RWPE2 (cell line): ENCODE data around the gene RPL7A.
"Not testable (repeated sequence)": the region's sequence is repeated elsewhere in the genome, so short reads cannot be mapped to it uniquely, and the experiment has no call there.

Experiments
- ATAC-seq: fragments of 200-7000 bp; cut with Tn5 transposase; 3 replicates; pipeline ENCODE4 v1.9.1; 2021; ENCODE audit warnings: low read depth
- DNase-seq: peaks from one replicate; pipeline ENCODE4 v3.0.0-alpha.2; 2020; ENCODE audit warnings: low spot score
- H3K27ac ChIP-seq: fragments of 450-650 bp; 2 replicates; pipeline ENCODE4 v1.5.1; 2017; ENCODE audit warnings: mild to moderate bottlenecking; ENCODE audit not compliant: poor library complexity, severe bottlenecking
- H3K27me3 ChIP-seq: fragments of 250-450 bp; sonication (Bioruptor Pico); 2 replicates; pipeline ENCODE4 v1.5.1; 2021; ENCODE audit warnings: mild to moderate bottlenecking, moderate library complexity; ENCODE audit not compliant: insufficient read depth, poor library complexity, severe bottlenecking
- H3K36me3 ChIP-seq: fragments of 250-450 bp; sonication (Bioruptor Pico); 2 replicates; pipeline ENCODE4 v1.5.1; 2020; ENCODE audit warnings: low read depth, mild to moderate bottlenecking, moderate library complexity
- H3K4me1 ChIP-seq: fragments of 250-450 bp; sonication (Bioruptor Pico); 2 replicates; pipeline ENCODE4 v1.5.1; 2021; ENCODE audit warnings: mild to moderate bottlenecking, moderate library complexity; ENCODE audit not compliant: insufficient read depth, poor library complexity, severe bottlenecking
- H3K4me3 ChIP-seq: fragments of 250-450 bp; sonication (Bioruptor Pico); 2 replicates; pipeline ENCODE4 v1.5.1; 2021; ENCODE audit warnings: mild to moderate bottlenecking, moderate library complexity; ENCODE audit not compliant: severe bottlenecking
- H3K9me3 ChIP-seq: fragments of 250-450 bp; sonication (Bioruptor Pico); 2 replicates; pipeline ENCODE4 v1.5.1; 2021; ENCODE audit warnings: mild to moderate bottlenecking, moderate library complexity; ENCODE audit not compliant: severe bottlenecking
- TF ChIP-seq, protein P1 (sequence below): fragments of 450-650 bp; IDR thresholded peaks from one replicate; pipeline ENCODE4 v1.5.1; 2017; ENCODE audit warnings: mild to moderate bottlenecking, moderate library complexity; ENCODE audit not compliant: poor library complexity, severe bottlenecking

RPL7A gene

DNA sequence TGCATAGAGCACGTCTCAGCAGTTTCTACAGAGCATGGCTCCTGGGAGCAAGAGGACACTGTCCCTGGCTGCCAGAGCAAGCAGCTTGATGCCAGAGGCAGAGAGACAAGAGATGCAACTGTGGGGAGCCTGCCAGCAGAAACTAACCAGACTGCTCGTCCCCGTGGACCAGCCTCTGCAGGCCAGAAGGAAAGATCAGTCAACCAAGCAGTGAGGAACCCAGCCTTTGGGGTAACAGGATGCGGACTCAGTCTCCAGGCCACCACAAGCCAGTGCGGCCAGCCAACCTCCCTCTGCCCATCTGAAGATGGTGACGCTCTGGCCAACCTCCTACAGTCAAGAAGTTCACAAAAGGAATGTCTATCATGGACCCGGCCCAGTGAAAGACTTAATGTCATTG, 24.1 kb downstream of the RPL7A start:
- Histone ChIP-seq H3K36me3 (peaks cover 67% of the 10 kb centered on the region), H3K4me1 (no peaks in the 10 kb centered on the region), H3K27ac (no peak overlapping the region), H3K4me3 (no peak overlapping the region), H3K9me3 (no peaks in the 10 kb centered on the region), H3K27me3 (no peaks in the 10 kb centered on the region)
- ATAC-seq (no peak), DNase-seq (no peak)
- TF ChIP-seq, protein P1, sequence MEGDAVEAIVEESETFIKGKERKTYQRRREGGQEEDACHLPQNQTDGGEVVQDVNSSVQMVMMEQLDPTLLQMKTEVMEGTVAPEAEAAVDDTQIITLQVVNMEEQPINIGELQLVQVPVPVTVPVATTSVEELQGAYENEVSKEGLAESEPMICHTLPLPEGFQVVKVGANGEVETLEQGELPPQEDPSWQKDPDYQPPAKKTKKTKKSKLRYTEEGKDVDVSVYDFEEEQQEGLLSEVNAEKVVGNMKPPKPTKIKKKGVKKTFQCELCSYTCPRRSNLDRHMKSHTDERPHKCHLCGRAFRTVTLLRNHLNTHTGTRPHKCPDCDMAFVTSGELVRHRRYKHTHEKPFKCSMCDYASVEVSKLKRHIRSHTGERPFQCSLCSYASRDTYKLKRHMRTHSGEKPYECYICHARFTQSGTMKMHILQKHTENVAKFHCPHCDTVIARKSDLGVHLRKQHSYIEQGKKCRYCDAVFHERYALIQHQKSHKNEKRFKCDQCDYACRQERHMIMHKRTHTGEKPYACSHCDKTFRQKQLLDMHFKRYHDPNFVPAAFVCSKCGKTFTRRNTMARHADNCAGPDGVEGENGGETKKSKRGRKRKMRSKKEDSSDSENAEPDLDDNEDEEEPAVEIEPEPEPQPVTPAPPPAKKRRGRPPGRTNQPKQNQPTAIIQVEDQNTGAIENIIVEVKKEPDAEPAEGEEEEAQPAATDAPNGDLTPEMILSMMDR, result no peak

DNA sequence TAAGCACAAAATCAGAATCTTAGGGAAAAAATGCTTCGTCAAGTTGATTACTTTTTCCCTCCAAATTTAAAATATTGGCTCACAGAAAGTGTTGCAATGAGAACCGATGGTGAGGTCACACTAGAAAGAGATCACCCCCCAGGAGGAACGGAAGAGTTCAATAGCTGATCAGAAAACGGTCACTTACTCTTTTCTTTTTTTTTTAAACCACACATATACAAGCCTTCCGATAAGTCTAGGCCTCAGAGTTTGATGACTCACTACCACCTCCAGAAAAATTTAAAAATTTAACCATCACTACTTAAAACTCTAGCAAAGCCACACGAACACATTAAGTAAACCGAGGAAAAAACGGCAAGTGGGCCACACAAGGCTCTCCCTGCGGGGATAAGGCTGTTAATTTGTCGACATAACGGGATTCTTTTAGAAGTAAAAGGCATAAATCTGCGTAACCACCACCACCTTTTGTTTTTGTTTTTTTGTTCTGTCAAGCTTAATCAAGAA, 26.6 kb downstream of the RPL7A start:
- H3K27me3 ChIP-seq, result no peaks in the 10 kb centered on the region
- DNase-seq (no peak), ATAC-seq (no peak)
- H3K4me1 ChIP-seq, result no peaks in the 10 kb centered on the region
- H3K27ac ChIP-seq, result peak overlapping the region; percentile 89
- peaks cover 45% of the 10 kb centered on the region for H3K36me3 ChIP-seq
- H3K4me3 ChIP-seq, result peak overlapping the region; percentile 67
- TF ChIP-seq, protein P1, result no peak
- H3K9me3 ChIP-seq, result no peaks in the 10 kb centered on the region

DNA sequence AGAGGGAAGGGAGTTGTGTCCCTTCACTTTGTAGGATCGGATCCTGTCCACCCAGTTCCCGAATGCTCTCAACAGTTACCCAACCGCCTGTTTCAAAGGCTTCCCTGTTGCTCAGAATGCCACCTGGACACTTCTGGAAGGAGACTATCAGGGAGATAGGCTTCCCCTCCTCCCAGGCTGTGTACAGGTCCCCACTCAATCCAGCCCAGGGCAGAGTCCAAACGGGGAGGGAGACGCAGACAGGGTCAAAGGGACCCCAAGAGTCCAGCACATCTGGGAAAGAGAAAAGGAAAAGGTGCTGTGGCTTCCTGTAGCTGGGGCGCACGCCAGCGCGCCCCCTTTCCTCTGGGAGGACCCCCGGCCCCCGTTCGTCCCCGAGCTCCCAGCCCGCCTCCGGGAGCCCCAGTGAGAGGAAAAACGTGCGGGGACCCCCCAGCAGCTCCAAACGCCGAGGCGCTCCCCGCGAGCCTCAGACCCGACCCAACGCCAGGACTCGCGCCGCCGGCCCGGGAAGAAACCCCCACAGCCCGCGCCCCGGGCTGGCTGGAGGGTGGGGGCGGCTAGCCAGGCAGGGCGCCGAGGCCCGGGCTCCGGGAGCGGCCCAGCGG, 27.2 kb downstream of the RPL7A start:
- TF ChIP-seq, protein P1, result peak; percentile 57
- no peaks in the 10 kb centered on the region for H3K9me3 ChIP-seq
- H3K27ac ChIP-seq, result peak overlapping the region; percentile 89
- DNase-seq (no peak), ATAC-seq (peak; percentile 21; the same call in 2 of the 3 replicates)
- no peaks in the 10 kb centered on the region for H3K4me1 ChIP-seq
- no peaks in the 10 kb centered on the region for H3K27me3 ChIP-seq
- peaks cover 39% of the 10 kb centered on the region for H3K36me3 ChIP-seq
- H3K4me3 ChIP-seq, result peak overlapping the region; percentile 67

DNA sequence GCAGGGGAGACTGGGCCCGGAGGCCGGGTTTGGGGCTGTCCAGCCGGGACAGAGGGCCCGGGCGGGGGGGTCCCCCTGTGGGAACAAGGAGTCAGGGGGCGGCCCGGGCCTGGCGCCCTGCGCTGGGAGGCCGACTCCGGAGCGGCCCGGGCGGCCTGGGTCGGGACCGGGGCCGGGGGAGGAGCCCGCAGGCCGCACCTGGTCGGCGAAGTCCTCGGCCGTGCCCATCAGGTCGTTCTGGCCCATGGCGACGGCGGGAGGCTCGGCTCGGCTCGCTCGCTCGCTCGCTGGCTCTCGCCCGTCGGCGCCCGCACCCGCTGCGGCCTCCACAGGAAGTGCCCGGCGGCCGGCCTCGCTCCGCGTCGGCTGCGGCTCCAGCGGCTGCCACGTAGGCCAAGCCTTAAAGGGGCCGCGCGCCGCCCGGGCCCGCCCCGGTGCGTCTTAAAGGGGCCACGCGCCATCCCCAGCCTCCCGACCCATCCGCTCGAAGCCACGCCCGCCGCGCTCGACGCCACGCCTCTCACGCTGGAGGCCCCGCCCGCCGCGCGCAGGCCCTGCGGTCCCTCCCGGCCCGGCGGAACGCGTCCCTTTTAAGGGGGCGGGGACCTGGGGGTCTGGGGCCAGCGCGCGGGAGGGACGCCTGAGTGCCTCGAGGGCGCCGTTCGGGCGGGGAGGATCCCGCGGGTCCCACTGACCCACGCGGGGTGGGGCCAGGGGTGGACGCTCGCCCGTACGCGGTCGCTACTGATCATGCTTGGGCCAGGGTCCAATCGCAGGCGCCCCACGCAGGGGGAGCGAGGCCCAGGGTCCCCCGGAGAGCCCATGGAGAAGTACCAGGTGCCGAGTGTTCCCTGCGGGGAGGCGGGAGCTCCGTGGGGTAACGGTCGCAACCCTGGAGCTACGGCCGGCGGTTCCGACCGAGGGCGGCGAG, 28.0 kb downstream of the RPL7A start, which contains the start of the genes STKLD1 and SURF4:
Gene STKLD1 (plus strand): TSS at position 643 of the 931 bp plus-strand sequence. CDS start 108 bp downstream, at position 751.
Gene SURF4 (minus strand): TSS at position 337 of the 931 bp plus-strand sequence. CDS start 91 bp downstream, at position 246.
- Histone ChIP-seq H3K27me3 (no peaks in the 10 kb centered on the region), H3K36me3 (peaks cover 31% of the 10 kb centered on the region), H3K27ac (peak within 1 kb of the TSS; percentile 89), H3K9me3 (no peaks in the 10 kb centered on the region), H3K4me1 (no peaks in the 10 kb centered on the region), H3K4me3 (peak within 1 kb of the TSS; percentile 67)
- peak; percentile 91 for ATAC-seq
- peak; percentile 91 for DNase-seq
- TF ChIP-seq, protein P1, result no peak

DNA sequence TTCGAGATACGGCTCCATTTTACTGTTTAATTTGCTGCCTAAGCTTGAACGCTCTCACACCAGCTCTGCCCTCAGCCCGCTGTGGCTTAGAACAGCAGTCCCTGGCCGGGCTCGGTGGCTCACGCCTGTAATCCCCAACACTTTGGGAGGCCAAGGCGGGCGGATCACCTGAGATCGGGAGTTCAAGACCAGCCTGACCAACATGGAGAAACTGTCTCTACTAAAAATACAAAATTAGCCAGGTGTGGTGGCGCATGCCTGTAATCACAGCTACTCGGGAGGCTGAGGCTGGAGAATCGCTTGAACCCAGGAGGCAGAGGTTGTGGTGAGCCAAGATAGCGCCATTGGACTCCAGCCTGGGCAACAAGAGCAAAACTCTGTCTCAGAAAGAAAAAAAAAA, 29.3 kb downstream of the RPL7A start:
- H3K27me3 ChIP-seq, H3K9me3 ChIP-seq, ATAC-seq, H3K4me3 ChIP-seq, H3K4me1 ChIP-seq, DNase-seq, H3K27ac ChIP-seq: not testable (repeated sequence)
- H3K36me3 ChIP-seq, result peaks cover 18% of the 10 kb centered on the region
